LNCaP clone FGC (cell line): ENCODE data around the gene CRYGN.

Experiments used
- DNase-seq: peaks from one replicate; pipeline ENCODE4 v3.0.0-alpha.2; 2011; ENCODE audit warnings: low read depth
- H3K4me3 ChIP-seq: 2 replicates; pipeline ENCODE4 v1.5.1; 2011; ENCODE audit warnings: mild to moderate bottlenecking, low read depth, low read length, control low read depth
- TF ChIP-seq, protein P1 (sequence below): IDR thresholded peaks from 2 replicates; pipeline ENCODE4 v1.5.1; 2012; ENCODE audit warnings: mild to moderate bottlenecking; ENCODE audit not compliant: control insufficient read depth, insufficient read depth; ENCODE audit errors: extremely low read depth

CRYGN gene

DNA sequence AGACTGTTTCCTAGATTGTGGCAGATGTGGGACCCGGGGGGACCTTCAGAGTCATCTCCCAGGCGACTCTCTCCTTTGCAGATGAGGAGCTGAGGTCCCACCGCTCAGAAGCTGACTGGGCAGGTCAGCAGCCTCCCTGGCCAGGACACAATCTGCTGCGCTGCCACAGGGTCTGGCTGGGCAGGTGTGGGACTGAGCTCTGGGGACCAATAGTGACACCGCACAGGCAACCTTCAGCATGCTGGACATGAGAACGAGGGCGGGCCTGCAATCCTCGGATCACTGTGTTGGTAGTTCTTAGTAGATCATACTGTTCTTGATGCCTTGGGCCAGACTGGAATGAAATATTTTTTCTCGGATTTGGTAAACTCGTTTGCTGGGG, 20.5 kb upstream of the CRYGN start:
- TF ChIP-seq, protein P1, sequence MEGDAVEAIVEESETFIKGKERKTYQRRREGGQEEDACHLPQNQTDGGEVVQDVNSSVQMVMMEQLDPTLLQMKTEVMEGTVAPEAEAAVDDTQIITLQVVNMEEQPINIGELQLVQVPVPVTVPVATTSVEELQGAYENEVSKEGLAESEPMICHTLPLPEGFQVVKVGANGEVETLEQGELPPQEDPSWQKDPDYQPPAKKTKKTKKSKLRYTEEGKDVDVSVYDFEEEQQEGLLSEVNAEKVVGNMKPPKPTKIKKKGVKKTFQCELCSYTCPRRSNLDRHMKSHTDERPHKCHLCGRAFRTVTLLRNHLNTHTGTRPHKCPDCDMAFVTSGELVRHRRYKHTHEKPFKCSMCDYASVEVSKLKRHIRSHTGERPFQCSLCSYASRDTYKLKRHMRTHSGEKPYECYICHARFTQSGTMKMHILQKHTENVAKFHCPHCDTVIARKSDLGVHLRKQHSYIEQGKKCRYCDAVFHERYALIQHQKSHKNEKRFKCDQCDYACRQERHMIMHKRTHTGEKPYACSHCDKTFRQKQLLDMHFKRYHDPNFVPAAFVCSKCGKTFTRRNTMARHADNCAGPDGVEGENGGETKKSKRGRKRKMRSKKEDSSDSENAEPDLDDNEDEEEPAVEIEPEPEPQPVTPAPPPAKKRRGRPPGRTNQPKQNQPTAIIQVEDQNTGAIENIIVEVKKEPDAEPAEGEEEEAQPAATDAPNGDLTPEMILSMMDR = no peak
- no peak for DNase-seq
- H3K4me3 ChIP-seq = no peak overlapping the region

DNA sequence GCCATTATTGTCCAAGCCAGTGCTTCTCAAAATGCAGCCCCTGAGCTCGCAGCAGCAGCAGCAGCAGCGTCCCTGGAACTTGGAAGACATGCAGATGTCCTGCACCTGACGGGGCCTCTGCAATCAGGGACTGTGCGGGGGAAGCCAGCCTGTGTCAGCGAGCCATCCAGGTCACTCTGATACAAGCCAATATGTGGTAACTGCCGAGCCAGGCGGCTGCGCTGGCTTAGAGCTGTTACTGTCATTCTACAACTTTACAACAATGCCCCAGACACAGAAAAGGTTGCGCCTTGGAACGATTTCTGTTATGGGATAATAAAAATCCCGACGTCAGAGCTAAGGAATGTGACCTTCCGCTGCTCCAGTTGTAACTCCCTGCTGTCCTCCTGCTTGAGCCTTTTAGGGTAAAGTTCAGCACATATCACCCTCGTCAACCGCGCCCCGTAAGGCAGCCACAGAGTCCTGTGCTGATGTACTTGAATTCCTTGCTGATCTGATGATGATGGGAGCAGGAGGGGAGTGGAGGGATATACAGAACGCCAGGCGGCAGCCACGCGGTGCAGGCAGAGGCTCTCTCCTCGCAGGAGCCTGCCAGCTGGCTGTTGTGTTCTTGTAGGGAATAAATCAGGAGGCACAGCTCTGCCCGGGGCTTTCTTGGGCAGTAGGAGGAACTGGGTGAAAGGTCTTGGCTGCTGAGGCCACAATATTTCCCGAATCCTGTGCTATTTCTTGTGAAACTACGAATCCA, 20.0 kb upstream of the CRYGN start:
- H3K4me3 ChIP-seq = peak overlapping the region; percentile 21
- DNase-seq = peak; percentile 78
- TF ChIP-seq, protein P1 = peak; percentile 53

DNA sequence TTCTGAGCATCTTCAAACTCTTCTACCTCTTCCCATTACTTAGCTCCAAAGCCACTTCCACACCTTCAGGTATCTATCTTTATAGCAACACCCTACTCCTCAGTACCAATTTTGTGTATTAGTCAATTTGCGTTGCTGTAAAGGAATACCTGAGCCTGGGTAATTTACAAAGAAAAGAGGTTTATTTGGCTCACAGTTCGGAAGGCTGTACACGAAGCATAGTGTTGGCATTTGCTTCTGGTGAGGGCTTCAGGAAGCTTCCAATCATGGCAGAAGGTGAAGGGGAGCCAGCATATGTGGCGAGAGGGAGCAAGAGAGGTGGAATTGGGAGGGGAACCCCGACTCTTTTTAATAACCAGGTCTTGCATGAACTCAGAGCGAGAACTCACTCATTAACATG, 17.6 kb upstream of the CRYGN start:
- no peak overlapping the region for H3K4me3 ChIP-seq
- no peak for DNase-seq
- TF ChIP-seq, protein P1 = no peak

DNA sequence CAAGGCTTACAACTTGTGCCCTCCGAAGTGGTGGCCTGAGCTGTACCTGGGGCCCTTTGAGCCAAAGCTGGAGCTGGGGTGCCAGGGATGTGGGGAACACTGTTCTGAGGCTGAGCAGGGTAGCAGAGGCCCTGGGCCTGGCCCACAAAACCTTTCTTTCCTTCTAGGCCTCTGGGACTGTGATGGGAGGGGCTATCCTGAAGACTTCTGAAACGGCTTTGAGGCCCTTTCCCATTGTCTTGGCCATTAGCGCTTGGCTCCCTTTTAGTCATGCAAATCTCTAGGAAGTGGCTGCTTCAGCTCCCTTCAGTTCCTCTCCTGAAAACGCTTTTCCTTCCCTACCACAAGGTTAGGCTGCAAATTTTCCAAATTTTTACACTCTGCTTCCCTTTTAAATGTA, 16.8 kb upstream of the CRYGN start:
- TF ChIP-seq, protein P1 = no peak
- DNase-seq = no peak
- H3K4me3 ChIP-seq = no peak overlapping the region

DNA sequence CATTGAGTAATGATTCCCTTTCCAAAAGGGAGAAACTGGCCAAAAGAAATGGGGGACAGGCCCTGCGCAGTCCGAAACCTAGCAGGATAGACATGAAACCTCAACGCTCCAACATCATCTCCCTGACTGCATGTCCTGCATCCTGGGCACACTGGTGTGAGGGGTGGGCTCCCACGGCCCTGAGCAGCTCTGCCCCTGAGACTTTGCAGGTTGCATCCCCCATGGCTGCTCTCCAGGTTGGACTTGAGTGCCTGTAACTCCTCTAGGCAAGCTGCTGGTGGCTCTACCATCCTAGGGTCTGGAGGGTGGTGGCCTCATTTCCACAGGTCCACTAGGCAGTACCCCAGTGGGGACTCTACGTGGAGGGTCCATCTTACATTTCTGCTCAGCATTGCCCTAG, 16.3 kb upstream of the CRYGN start:
- no peak overlapping the region for H3K4me3 ChIP-seq
- TF ChIP-seq, protein P1 = no peak
- DNase-seq = no peak

DNA sequence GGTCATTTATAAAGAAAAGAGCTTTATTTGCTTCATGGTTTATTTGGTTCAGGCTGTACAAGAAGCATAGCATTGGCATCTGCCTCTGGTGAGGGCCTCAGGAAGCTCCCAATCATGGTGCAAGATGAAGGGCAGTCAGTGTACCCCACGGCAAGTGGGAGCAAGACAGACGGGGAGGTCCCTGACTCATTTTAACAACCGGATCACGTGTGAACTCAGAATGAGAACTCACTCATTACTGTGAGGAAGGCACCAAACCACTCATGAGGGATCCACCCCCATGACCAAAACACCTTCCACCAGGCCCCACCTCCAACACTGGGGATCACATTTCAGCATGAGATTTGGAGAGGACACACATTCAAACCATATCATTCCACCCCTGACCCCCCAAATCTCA, 15.7 kb upstream of the CRYGN start:
- TF ChIP-seq, protein P1 = no peak
- DNase-seq = no peak
- no peak overlapping the region for H3K4me3 ChIP-seq
